MM.1S (cell line): ENCODE results near the gene IKZF4.

Experiments
- CTCF ChIP-seq: fragments of 300-600 bp; sonication (generic); IDR thresholded peaks from 2 replicates; pipeline ENCODE4 v1.5.1; 2016; ENCODE audit warnings: antibody characterized with exemption, low read length, mixed read lengths
- EZH2 ChIP-seq: fragments of 300-600 bp; sonication (generic); optimal IDR thresholded peaks from 2 replicates; pipeline ENCODE3; 2017; ENCODE audit warnings: low read depth, mild to moderate bottlenecking, antibody characterized with exemption, low read length, mixed read lengths

DNA sequence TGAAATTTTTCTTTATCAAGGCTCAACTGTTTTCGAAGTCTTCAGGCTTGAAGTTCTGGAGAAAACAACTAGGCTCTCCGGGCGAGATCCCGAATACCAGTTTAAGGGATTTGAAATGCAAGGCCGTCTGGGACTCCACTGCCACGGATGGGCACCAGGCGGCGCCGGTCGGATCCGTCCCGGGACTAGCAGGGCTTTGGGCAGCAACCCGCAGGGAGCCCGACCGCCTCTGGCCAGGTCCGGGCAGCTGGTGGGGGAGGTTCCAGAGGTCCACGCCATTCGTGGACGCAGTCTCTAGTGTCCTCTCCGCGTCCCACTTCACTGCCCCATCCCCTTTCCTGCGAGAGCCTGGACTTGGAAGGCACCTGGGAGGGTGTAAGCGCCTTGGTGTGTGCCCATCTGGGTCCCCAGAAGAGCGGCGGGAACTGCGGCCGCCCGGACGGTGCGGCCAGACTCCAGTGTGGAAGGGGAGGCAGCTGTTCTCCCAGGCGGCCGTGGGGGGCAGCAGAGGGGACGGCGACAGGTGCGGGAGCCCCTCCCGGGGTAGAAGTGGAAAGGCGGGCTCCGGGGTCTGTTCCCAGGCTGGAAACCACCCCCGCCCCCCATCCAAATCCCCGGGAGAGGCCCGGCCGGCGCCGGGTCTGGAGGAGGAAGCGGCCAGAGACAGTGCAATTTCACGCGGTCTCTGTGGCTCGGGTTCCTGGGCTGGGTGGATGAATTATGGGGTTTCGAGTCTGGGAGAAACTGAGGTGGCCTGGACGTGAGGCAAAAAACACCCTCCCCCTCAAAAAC is 58.3 kb downstream of the IKZF4 start:
- TF ChIP-seq CTCF (peak; percentile 71), EZH2 (no peak)
